OCI-LY7 (cell line): ENCODE data around the gene NCAM1. TPM values are rescaled to one million over a fixed set of nuclear protein-coding genes. Genes with fewer than 3 reads are reported as not detected.

Source experiments
- BruUV-seq: library from RNA; stranded (reverse); fragments of 400-500 nt; replicated peaks from 2 replicates; lab custom pipeline; 2021; lab: Mats Ljungman, UMichigan
- CTCF ChIA-PET: fragments of 300-600 bp; sonication (Branson Sonifier 250); formaldehyde crosslinking; loops from one replicate; lab custom pipeline; 2022; ENCODE audit warnings: antibody characterized with exemption; ENCODE audit not compliant: unreplicated experiment; lab: Charles Lee
- POLR2A ChIA-PET: fragments of 300-600 bp; sonication (Branson Sonifier 250); formaldehyde crosslinking; loops from one replicate; lab custom pipeline; 2022; ENCODE audit warnings: antibody characterized with exemption; lab: Charles Lee
- DNase-seq: peaks from one replicate; pipeline ENCODE4 v3.0.0-alpha.2; 2015; ENCODE audit warnings: low spot score
- H2AFZ ChIP-seq: fragments of 200-600 bp; sonication (generic), shearing (Covaris generic); 2 replicates; pipeline ENCODE4 v1.6.1; 2014; ENCODE audit warnings: mild to moderate bottlenecking, antibody characterized with exemption, low read length, moderate library complexity
- H3K27ac ChIP-seq: fragments of 200-600 bp; sonication (generic); 2 replicates; pipeline ENCODE4 v1.5.1; 2014; ENCODE audit warnings: mixed run types, low read depth, mild to moderate bottlenecking, moderate library complexity, low read length, inconsistent platforms; ENCODE audit not compliant: poor library complexity, severe bottlenecking
- H3K36me3 ChIP-seq: fragments of 200-600 bp; sonication (generic); 2 replicates; pipeline ENCODE4 v1.6.1; 2014; ENCODE audit warnings: mild to moderate bottlenecking, antibody characterized with exemption, low read length, moderate library complexity, mixed read lengths; ENCODE audit not compliant: insufficient read depth
- H3K4me1 ChIP-seq: fragments of 200-600 bp; sonication (generic); 2 replicates; pipeline ENCODE4 v1.5.1; 2014; ENCODE audit warnings: mild to moderate bottlenecking, low read length; ENCODE audit not compliant: insufficient read depth, poor library complexity, severe bottlenecking
- H3K4me2 ChIP-seq: fragments of 200-600 bp; sonication (generic); 2 replicates; pipeline ENCODE4 v1.6.1; 2014; ENCODE audit warnings: mild to moderate bottlenecking, low read length
- H3K4me3 ChIP-seq: fragments of 200-600 bp; sonication (generic); 2 replicates; pipeline ENCODE4 v1.5.1; 2014; ENCODE audit warnings: mild to moderate bottlenecking, low read depth, low read length; ENCODE audit not compliant: poor library complexity, severe bottlenecking
- H3K79me2 ChIP-seq: fragments of 200-600 bp; sonication (generic); 2 replicates; pipeline ENCODE4 v1.6.1; 2016; ENCODE audit warnings: low read depth, mild to moderate bottlenecking, low read length, moderate library complexity, mixed read lengths; ENCODE audit not compliant: insufficient read depth
- H3K9me2 ChIP-seq: fragments of 200-600 bp; sonication (generic); 2 replicates; pipeline ENCODE4 v1.6.1; 2016; ENCODE audit warnings: mild to moderate bottlenecking, low read length, mixed read lengths; ENCODE audit not compliant: insufficient read depth
- H3K9me3 ChIP-seq: fragments of 200-600 bp; sonication (generic); 2 replicates; pipeline ENCODE4 v1.6.1; 2014; ENCODE audit warnings: mild to moderate bottlenecking, mixed run types, low read length, mixed read lengths
- H4K20me1 ChIP-seq: fragments of 200-600 bp; sonication (generic); 2 replicates; pipeline ENCODE4 v1.6.1; 2014; ENCODE audit warnings: mild to moderate bottlenecking, antibody characterized with exemption, low read length, moderate library complexity, mixed read lengths; ENCODE audit not compliant: insufficient read depth
- CTCF ChIP-seq: fragments of 200-600 bp; sonication (generic); conservative IDR thresholded peaks from 2 replicates; pipeline ENCODE4 v1.5.1; 2014; ENCODE audit warnings: mild to moderate bottlenecking, antibody characterized with exemption, low read length, moderate library complexity, mixed read lengths
- EZH2phosphoT487 ChIP-seq: fragments of 200-600 bp; sonication (generic); IDR thresholded peaks from 2 replicates; pipeline ENCODE4 v1.6.1; 2018; ENCODE audit warnings: low read depth, borderline replicate concordance, mild to moderate bottlenecking, mixed run types, antibody characterized with exemption, low read length, moderate library complexity, mixed read lengths
- intact Hi-C: fragments of 100-400 bp; cut with micrococcal nuclease; formaldehyde crosslinking; loops from one replicate; pipeline ENCODE4 v1.10.0; 2022; ENCODE audit not compliant: unreplicated experiment
- total RNA-seq, 2 experiments: library from RNA; depleted of rRNA in 1 of 2; stranded (reverse); fragments of >200 nt in 1 of 2; shearing (Covaris generic) in 1 of 2; gene quantifications; 2 replicates each; pipeline ENCODE4 v1.2.3, GENCODE V29; 2014 to 2022

The NCAM1 gene
- total RNA-seq, 2 experiments from 2014 or later, result not detected

GRCh38 chr11:113242767-113243397 is 281.7 kb downstream of the NCAM1 start:
- Histone ChIP-seq H4K20me1 (no peaks in the 10 kb centered on the region), H3K9me3 (no peaks in the 10 kb centered on the region), H3K4me1 (no peaks in the 10 kb centered on the region), H3K27ac (no peak overlapping the region), H3K4me2 (no peak overlapping the region), H3K9me2 (no peaks in the 10 kb centered on the region), H3K79me2 (no peaks in the 10 kb centered on the region), H2AFZ (no peak overlapping the region), H3K36me3 (no peaks in the 10 kb centered on the region), H3K4me3 (no peak overlapping the region)
- DNase-seq, result no peak
- TF ChIP-seq EZH2phosphoT487 (no peak), CTCF (no peak)
- ChIA-PET CTCF (no interaction called here), POLR2A (no interaction called here)
- BruUV-seq, result no TSS peak
- intact Hi-C loops, result no loop called here

- Histone ChIP-seq H3K9me3 (no peaks in the 10 kb centered on the region), H3K4me1 (no peaks in the 10 kb centered on the region), H4K20me1 (no peaks in the 10 kb centered on the region), H3K79me2 (no peaks in the 10 kb centered on the region), H2AFZ (no peak overlapping the region), H3K27ac (no peak overlapping the region), H3K4me3 (no peak overlapping the region), H3K4me2 (no peak overlapping the region), H3K9me2 (no peaks in the 10 kb centered on the region), H3K36me3 (no peaks in the 10 kb centered on the region)
- intact Hi-C loops, result no loop called here
- TF ChIP-seq CTCF, result no peak
- no peak for TF ChIP-seq EZH2phosphoT487
- BruUV-seq, result no TSS peak
- ChIA-PET CTCF (no interaction called here), POLR2A (interaction anchor here (0.6 kb wide), 1 partner anchor 70 kb away, joined by 5 read pairs; no protein-coding TSS in a partner anchor)
- no peak for DNase-seq
Measured at GRCh38 chr11:113243696-113244095, 282.5 kb downstream of the NCAM1 start.

GRCh38 chr11:113245216-113245615 is 284.0 kb downstream of the NCAM1 start:
- no peak overlapping the region for H3K4me3 ChIP-seq
- no peaks in the 10 kb centered on the region for H4K20me1 ChIP-seq
- ChIA-PET CTCF (no interaction called here), POLR2A (no interaction called here)
- BruUV-seq, result no TSS peak
- H2AFZ ChIP-seq, result no peak overlapping the region
- H3K27ac ChIP-seq, result no peak overlapping the region
- TF ChIP-seq CTCF (no peak), EZH2phosphoT487 (no peak)
- H3K9me3 ChIP-seq, result no peaks in the 10 kb centered on the region
- H3K4me2 ChIP-seq, result no peak overlapping the region
- H3K36me3 ChIP-seq, result no peaks in the 10 kb centered on the region
- H3K79me2 ChIP-seq, result no peaks in the 10 kb centered on the region
- DNase-seq, result no peak
- H3K9me2 ChIP-seq, result no peaks in the 10 kb centered on the region
- intact Hi-C loops, result no loop called here
- H3K4me1 ChIP-seq, result no peaks in the 10 kb centered on the region
